GM12878 (cell line): Measurements from ENCODE around the gene RAD51B. TPM values are rescaled to one million over a fixed set of nuclear protein-coding genes. Genes with fewer than 3 reads are reported as not detected.

ENCODE experiments used
- ATAC-seq: fragments of 200-7000 bp; cut with Tn5 transposase; 3 replicates; pipeline ENCODE4 v1.9.1; 2020; ENCODE audit warnings: mild to moderate bottlenecking, moderate library complexity
- BruUV-seq: library from RNA; stranded (reverse); fragments of 400-500 nt; replicated peaks from 2 replicates; lab custom pipeline; 2021; lab: Mats Ljungman, UMichigan
- CTCF ChIA-PET: fragments of 300-600 bp; sonication (Branson Sonifier 250); formaldehyde crosslinking; extraction: SDS; loops from one replicate; lab custom pipeline; 2021; ENCODE audit warnings: inconsistent platforms; lab: Yijun Ruan, JAX
- POLR2A ChIA-PET: fragments of 350-600 bp; formaldehyde crosslinking; extraction: SDS; loops from one replicate; lab custom pipeline; 2021; ENCODE audit warnings: inconsistent platforms; lab: Charles Lee
- RAD21 ChIA-PET: fragments of 300-600 bp; sonication (Branson Sonifier 250); formaldehyde crosslinking; loops from one replicate; lab custom pipeline; 2023; ENCODE audit warnings: antibody characterized with exemption; ENCODE audit not compliant: unreplicated experiment; lab: Charles Lee
- SMC1A ChIA-PET: fragments of 300-600 bp; sonication (Branson Sonifier 250); formaldehyde crosslinking; loops from one replicate; lab custom pipeline; 2023; ENCODE audit not compliant: unreplicated experiment, uncharacterized antibody; lab: Charles Lee
- DNase-seq: peaks from one replicate; pipeline ENCODE4 v3.0.0-alpha.2; 2011; ENCODE audit warnings: low read depth, low spot score
- FAIRE-seq: peaks from 3 replicates; lab custom pipeline; 2011; peaks lifted over from hg19 to GRCh38; lab: Jason Lieb, UNC
- H2AFZ ChIP-seq: 2 replicates; pipeline ENCODE4 v1.6.0; 2011; ENCODE audit warnings: low read depth, low read length, control low read depth; ENCODE audit not compliant: control insufficient read depth
- H3K27ac ChIP-seq: 2 replicates; pipeline ENCODE4 v1.5.1; 2011; ENCODE audit warnings: control low read depth; ENCODE audit not compliant: control insufficient read depth, insufficient read depth
- H3K27me3 ChIP-seq, 2 experiments: replicated peaks in 1 of 2; 2 replicates each; pipeline versions ENCODE4 v1.6.0 to v1.6.1; 2011; ENCODE audit warnings: low read length in 1 of 2; ENCODE audit not compliant: control insufficient read depth in 2 of 2, insufficient read depth in 2 of 2
- H3K36me3 ChIP-seq, 2 experiments: 2 replicates each; pipeline ENCODE4 v1.5.1; 2011; ENCODE audit warnings: low read length in 1 of 2; ENCODE audit not compliant: control insufficient read depth in 2 of 2, insufficient read depth in 2 of 2
- H3K4me1 ChIP-seq: 2 replicates; pipeline ENCODE4 v1.6.1; 2011; ENCODE audit warnings: mild to moderate bottlenecking, low read length, moderate library complexity, mixed read lengths; ENCODE audit not compliant: control insufficient read depth, insufficient read depth
- H3K4me2 ChIP-seq: 2 replicates; pipeline ENCODE4 v1.6.0; 2011; ENCODE audit warnings: control low read depth; ENCODE audit not compliant: control insufficient read depth, insufficient read depth
- H3K4me3 ChIP-seq: fragments of 200-600 bp; sonication (generic); 2 replicates; pipeline ENCODE4 v1.5.1; 2016
- H3K79me2 ChIP-seq: 2 replicates; pipeline ENCODE4 v1.6.0; 2011; ENCODE audit warnings: low read length; ENCODE audit not compliant: control insufficient read depth, insufficient read depth
- H3K9ac ChIP-seq: 2 replicates; pipeline ENCODE4 v1.8.0; 2011; ENCODE audit warnings: low read length, control low read depth, mixed read lengths; ENCODE audit not compliant: control insufficient read depth, insufficient read depth
- H3K9me3 ChIP-seq: replicated peaks from 3 replicates; pipeline ENCODE4 v1.5.1; 2011; ENCODE audit warnings: mild to moderate bottlenecking, low read length; ENCODE audit not compliant: control insufficient read depth, insufficient read depth
- H4K20me1 ChIP-seq: 2 replicates; pipeline ENCODE4 v1.6.0; 2011; ENCODE audit not compliant: control insufficient read depth, insufficient read depth
- CHD1 ChIP-seq: IDR thresholded peaks from 2 replicates; pipeline ENCODE4 v1.6.1; 2012; ENCODE audit warnings: low read depth, low read length, improper control_type of control experiment
- DPF2 ChIP-seq: fragments of 450-650 bp; IDR thresholded peaks from 2 replicates; pipeline ENCODE4 v1.6.1; 2017; ENCODE audit warnings: mild to moderate bottlenecking
- MYC ChIP-seq: IDR thresholded peaks from 2 replicates; pipeline ENCODE4 v1.6.1; 2011; ENCODE audit warnings: mild to moderate bottlenecking, low read length, moderate library complexity, inconsistent platforms; ENCODE audit not compliant: insufficient read depth, insufficient replicate concordance, insufficient read length, severe bottlenecking
- NR2C2 ChIP-seq: IDR thresholded peaks from 2 replicates; pipeline ENCODE4 v1.6.1; 2011; ENCODE audit warnings: borderline replicate concordance, low read depth; ENCODE audit not compliant: control insufficient read depth, insufficient read length
- PAX8 ChIP-seq: fragments of 450-650 bp; IDR thresholded peaks from 2 replicates; pipeline ENCODE4 v1.6.1; 2017; ENCODE audit warnings: mild to moderate bottlenecking, moderate library complexity
- POLR2A ChIP-seq: IDR thresholded peaks from 2 replicates; pipeline ENCODE4 v1.6.1; 2011; ENCODE audit warnings: low read depth, mild to moderate bottlenecking, low read length
- RAD21 ChIP-seq: IDR thresholded peaks from 2 replicates; pipeline ENCODE4 v1.6.1; 2011; ENCODE audit warnings: mild to moderate bottlenecking, low read depth, low read length, moderate library complexity; ENCODE audit not compliant: insufficient read depth
- RB1 ChIP-seq: fragments of 450-650 bp; formaldehyde crosslinking; IDR thresholded peaks from 2 replicates; pipeline ENCODE4 v1.6.1; 2017; ENCODE audit warnings: mild to moderate bottlenecking, borderline replicate concordance
- REST ChIP-seq: IDR thresholded peaks from 2 replicates; pipeline ENCODE4 v1.6.1; 2012; ENCODE audit warnings: mild to moderate bottlenecking, low read depth, low read length
- SMAD5 ChIP-seq: IDR thresholded peaks from 2 replicates; pipeline ENCODE4 v1.6.1; 2016; ENCODE audit warnings: antibody characterized with exemption, low read depth
- SMARCA5 ChIP-seq: fragments of 450-650 bp; IDR thresholded peaks from 2 replicates; pipeline ENCODE4 v1.6.1; 2017; ENCODE audit warnings: mild to moderate bottlenecking
- STAT1 ChIP-seq: fragments of 450-650 bp; conservative IDR thresholded peaks from 2 replicates; pipeline ENCODE4 v1.6.1; 2014; ENCODE audit warnings: antibody characterized with exemption, mild to moderate bottlenecking
- YY1 ChIP-seq: IDR thresholded peaks from 2 replicates; pipeline ENCODE4 v1.6.1; 2011; ENCODE audit warnings: low read depth, mild to moderate bottlenecking, low read length
- ZBED1 ChIP-seq: IDR thresholded peaks from 2 replicates; pipeline ENCODE4 v1.6.1; 2016; ENCODE audit warnings: borderline replicate concordance
- ZBTB11 ChIP-seq: fragments of 450-650 bp; formaldehyde crosslinking; IDR thresholded peaks from 2 replicates; pipeline ENCODE4 v1.5.0; 2022; ENCODE audit warnings: mild to moderate bottlenecking, missing genetic modification characterization
- ZNF24 ChIP-seq: fragments of 450-650 bp; IDR thresholded peaks from 2 replicates; pipeline ENCODE4 v1.6.1; 2017; ENCODE audit warnings: antibody characterized with exemption, mild to moderate bottlenecking
- WGBS: methylation state at CpG from one replicate; pipeline ENCODE4 v1.1.6; 2016; ENCODE audit warnings: low lambda C conversion rate; ENCODE audit not compliant: insufficient replicate concordance, insufficient coverage; ENCODE audit errors: missing lambda C conversion rate; 5-methylcytosine and 5-hydroxymethylcytosine counted together
- in situ Hi-C: fragments of 300-500 bp; cut with MboI; formaldehyde crosslinking; loops from 9 replicates; pipeline ENCODE4 v1.14.3; 2018; ENCODE audit warnings: mixed read lengths
- intact Hi-C: fragments of 100-400 bp; cut with micrococcal nuclease; formaldehyde crosslinking; loops from one replicate; pipeline ENCODE4 v1.14.2; 2022; ENCODE audit not compliant: unreplicated experiment
- polyA plus RNA-seq, 11 experiments: library from polyadenylated mRNA; depleted of rRNA in 4 of 11; unstranded in 6 of 11; stranded (reverse) in 5 of 11; fragments of >200 nt; fragmentation: Nextera tagmentation in 4 of 11; fragmentation: Illumina TruSeq in 1 of 11; extraction: Ambion mirVana in 4 of 11; extraction: Trizol in 1 of 11; gene quantifications; 1 replicate in 1 of 11; 2 replicates in 10 of 11; pipeline versions ENCODE4 v1.2.1 to v1.2.3, GENCODE V29; 2011 to 2016; ENCODE audit warnings: inconsistent platforms in 2 of 11, missing spikeins in 2 of 11, low read depth in 1 of 11
- total RNA-seq, 4 experiments: library from RNA; depleted of rRNA in 3 of 4; stranded (reverse); fragments of >200 nt in 3 of 4; fragmentation: Illumina TruSeq in 1 of 4; extraction: Trizol in 1 of 4; gene quantifications; 2 replicates each; pipeline versions ENCODE4 v1.2.1 to v1.2.3, GENCODE V29; 2013 to 2021

The RAD51B gene
- total and polyA plus RNA-seq, 10 of the 15 experiments (the other 5 are each of a cell fraction or from before 2014, with no cell fraction given) = 9.8 to 26.8 (median 21.3) TPM

- DNase-seq (no peak), ATAC-seq (no peak), FAIRE-seq (no peak)
- 54% methylated on average over 2 of the region's 2 CpGs for WGBS
- ChIA-PET RAD21 (no interaction called here), CTCF (interaction anchor here (0.9 to 1.2 kb wide), 3 partner anchors 9 to 22 kb away, joined by 3 read pairs; no protein-coding TSS in a partner anchor), SMC1A (interaction anchor here (0.7 kb wide), 1 partner anchor 27 kb away, joined by 3 read pairs; no protein-coding TSS in a partner anchor), POLR2A (no interaction called here)
- BruUV-seq = no TSS peak
- Histone ChIP-seq H3K9me3 (no peaks in the 10 kb centered on the region), H3K9ac (no peak overlapping the region), H3K4me3 (no peak overlapping the region), H3K27ac (no peak overlapping the region), H3K79me2 (no peaks in the 10 kb centered on the region), H3K4me2 (no peak overlapping the region), H2AFZ (no peak overlapping the region), H3K36me3 (no peaks in the 10 kb centered on the region), H3K27me3 (no peaks in the 10 kb centered on the region), H3K4me1 (no peaks in the 10 kb centered on the region), H4K20me1 (no peaks in the 10 kb centered on the region)
- in situ Hi-C loops (no loop called here), intact Hi-C loops (no loop called here)
- TF ChIP-seq YY1 (no peak), CHD1 (no peak), SMAD5 (no peak), ZBTB11 (no peak), SMARCA5 (no peak), RAD21 (no peak), PAX8 (no peak), REST (no peak), MYC (no peak), STAT1 (no peak), NR2C2 (no peak), DPF2 (no peak), ZNF24 (no peak), ZBED1 (no peak), POLR2A (no peak), RB1 (no peak)
Measured at GRCh38 chr14:67911562-67911961, 92.0 kb downstream of the RAD51B start.
